GM10248 (cell line): ENCODE measurements around the gene ANKRD16.

Experiments used
- CTCF ChIA-PET: fragments of 300-600 bp; sonication (Branson Sonifier 250); formaldehyde crosslinking; extraction: SDS; loops from one replicate; lab custom pipeline; 2021; ENCODE audit warnings: antibody characterized with exemption; lab: Yijun Ruan, JAX
- POLR2A ChIA-PET: fragments of 350-650 bp; sonication (Branson Sonifier 250); formaldehyde crosslinking; extraction: SDS; loops from one replicate; lab custom pipeline; 2020; ENCODE audit warnings: antibody characterized with exemption; lab: Yijun Ruan, JAX
- DNase-seq: peaks from one replicate; pipeline ENCODE4 v3.0.0; 2012; ENCODE audit errors: extremely low spot score
- TF ChIP-seq, protein P1 (sequence below): IDR thresholded peaks from 2 replicates; pipeline ENCODE4 v1.5.1; 2012; ENCODE audit warnings: mild to moderate bottlenecking, low read depth; ENCODE audit errors: extremely low read depth, missing control alignments, control extremely low read depth

ANKRD16 gene

DNA sequence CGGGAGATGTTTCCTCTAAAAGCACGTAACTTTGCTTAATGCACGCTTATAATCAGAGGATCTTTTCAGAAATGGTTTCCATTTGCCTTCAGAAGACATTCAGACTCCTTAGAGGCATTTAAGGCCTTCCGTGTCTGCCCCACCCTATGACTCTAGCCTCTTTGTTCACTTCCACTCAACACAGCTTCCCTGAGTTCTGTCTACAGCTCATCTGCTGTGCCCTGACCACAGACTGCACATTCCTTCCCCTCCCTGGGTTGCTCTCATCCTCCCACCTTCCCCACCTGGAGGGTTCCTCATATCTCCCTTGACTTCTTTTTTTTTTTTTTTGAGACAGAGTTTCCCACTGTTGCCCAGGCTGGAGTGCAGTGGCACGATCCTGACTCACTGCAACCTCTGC lies 17.0 kb upstream of the ANKRD16 start:
- ChIA-PET CTCF (interaction anchor here (0.6 to 0.9 kb wide), 2 partner anchors 9 to 227 kb away, joined by 3 to 4 read pairs; no protein-coding TSS in a partner anchor), POLR2A (no interaction called here)
- DNase-seq, result no peak
- TF ChIP-seq, protein P1, sequence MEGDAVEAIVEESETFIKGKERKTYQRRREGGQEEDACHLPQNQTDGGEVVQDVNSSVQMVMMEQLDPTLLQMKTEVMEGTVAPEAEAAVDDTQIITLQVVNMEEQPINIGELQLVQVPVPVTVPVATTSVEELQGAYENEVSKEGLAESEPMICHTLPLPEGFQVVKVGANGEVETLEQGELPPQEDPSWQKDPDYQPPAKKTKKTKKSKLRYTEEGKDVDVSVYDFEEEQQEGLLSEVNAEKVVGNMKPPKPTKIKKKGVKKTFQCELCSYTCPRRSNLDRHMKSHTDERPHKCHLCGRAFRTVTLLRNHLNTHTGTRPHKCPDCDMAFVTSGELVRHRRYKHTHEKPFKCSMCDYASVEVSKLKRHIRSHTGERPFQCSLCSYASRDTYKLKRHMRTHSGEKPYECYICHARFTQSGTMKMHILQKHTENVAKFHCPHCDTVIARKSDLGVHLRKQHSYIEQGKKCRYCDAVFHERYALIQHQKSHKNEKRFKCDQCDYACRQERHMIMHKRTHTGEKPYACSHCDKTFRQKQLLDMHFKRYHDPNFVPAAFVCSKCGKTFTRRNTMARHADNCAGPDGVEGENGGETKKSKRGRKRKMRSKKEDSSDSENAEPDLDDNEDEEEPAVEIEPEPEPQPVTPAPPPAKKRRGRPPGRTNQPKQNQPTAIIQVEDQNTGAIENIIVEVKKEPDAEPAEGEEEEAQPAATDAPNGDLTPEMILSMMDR, result no peak

DNA sequence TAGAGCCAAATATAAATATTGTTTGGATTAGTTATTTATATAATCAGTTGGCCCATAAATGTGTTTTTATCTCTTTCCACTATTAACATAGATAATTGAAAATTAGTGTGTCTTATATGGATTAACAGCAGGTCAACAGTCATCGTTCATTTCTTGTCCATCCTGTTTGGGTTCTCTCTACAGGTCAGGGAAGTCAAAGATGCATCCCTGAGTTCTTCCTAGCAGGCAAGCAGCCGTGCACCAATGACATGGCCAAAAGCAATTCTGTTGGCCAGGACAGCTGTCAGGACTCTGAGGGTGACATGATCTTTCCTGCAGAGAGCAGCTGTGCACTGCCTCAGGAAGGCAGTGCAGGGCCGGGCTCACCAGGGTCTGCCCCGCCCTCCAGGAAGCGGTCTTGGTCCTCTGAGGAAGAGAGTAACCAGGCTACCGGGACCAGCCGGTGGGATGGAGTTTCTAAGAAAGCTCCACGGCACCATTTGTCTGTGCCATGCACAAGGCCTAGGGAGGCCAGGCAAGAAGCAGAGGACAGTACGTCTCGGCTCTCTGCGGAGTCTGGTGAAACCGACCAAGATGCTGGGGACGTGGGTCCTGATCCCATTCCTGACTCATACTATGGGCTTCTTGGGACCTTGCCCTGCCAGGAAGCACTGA lies 16.3 kb upstream of the ANKRD16 start:
- DNase-seq, result no peak
- TF ChIP-seq, protein P1, result no peak
- ChIA-PET CTCF (interaction anchor here (0.6 to 0.9 kb wide), 2 partner anchors 9 to 227 kb away, joined by 3 to 4 read pairs; no protein-coding TSS in a partner anchor), POLR2A (no interaction called here)

DNA sequence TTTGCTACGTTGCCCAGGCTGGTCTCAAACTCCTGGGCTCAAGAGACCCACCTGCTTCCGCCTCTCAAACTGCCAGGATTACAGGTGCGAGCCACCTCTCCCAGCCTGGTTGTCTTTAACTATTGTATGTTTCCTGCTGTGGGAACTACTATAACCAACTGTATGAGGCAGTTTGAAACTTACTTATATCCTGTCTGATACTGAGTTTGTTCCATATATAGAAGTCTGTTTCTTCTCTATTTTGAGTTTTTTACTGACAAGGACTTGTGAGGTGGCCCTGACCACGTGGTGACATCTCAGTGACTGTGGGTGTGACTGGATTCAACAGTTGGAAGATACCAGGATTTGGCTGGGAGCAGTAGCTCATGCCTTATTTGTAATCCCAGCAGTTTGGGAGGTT lies 14.5 kb upstream of the ANKRD16 start:
- DNase-seq, result peak; percentile 71
- ChIA-PET POLR2A (interaction anchor here (2.1 kb wide), 1 partner anchor 14 kb away, joined by 10 read pairs; the partner anchor contains the start of genes ANKRD16 and FBH1), CTCF (interaction anchor here (1.1 to 2.2 kb wide), 3 partner anchors 10 to 22 kb away, joined by 3 to 9 read pairs (median 6); no protein-coding TSS in a partner anchor)
- TF ChIP-seq, protein P1, result no peak

DNA sequence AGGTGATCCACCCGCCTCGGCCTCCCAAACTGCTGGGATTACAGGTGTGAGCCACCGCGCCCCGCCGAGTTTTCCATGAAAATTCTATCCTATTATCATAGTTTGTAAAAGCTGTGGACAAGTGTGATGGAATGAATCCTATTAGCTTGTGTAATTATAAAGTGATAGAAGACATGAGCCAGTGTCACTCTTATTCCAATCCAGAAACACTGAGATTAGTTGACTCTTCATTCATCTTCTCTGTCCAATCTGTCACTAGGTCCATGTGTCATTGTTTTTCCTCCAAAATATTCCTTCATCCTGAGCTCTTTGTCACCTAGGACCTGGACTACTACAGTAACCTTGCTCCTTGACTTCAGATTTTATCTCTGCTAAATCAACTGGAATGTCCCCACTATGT lies 13.9 kb upstream of the ANKRD16 start:
- POLR2A ChIA-PET, result interaction anchor here (2.1 kb wide), 1 partner anchor 14 kb away, joined by 10 read pairs; the partner anchor contains the start of genes ANKRD16 and FBH1
- CTCF ChIA-PET, result interaction anchor here (1.1 to 2.2 kb wide), 3 partner anchors 9 to 22 kb away, joined by 3 to 9 read pairs (median 6); no protein-coding TSS in a partner anchor
- TF ChIP-seq, protein P1, result no peak
- DNase-seq, result no peak

DNA sequence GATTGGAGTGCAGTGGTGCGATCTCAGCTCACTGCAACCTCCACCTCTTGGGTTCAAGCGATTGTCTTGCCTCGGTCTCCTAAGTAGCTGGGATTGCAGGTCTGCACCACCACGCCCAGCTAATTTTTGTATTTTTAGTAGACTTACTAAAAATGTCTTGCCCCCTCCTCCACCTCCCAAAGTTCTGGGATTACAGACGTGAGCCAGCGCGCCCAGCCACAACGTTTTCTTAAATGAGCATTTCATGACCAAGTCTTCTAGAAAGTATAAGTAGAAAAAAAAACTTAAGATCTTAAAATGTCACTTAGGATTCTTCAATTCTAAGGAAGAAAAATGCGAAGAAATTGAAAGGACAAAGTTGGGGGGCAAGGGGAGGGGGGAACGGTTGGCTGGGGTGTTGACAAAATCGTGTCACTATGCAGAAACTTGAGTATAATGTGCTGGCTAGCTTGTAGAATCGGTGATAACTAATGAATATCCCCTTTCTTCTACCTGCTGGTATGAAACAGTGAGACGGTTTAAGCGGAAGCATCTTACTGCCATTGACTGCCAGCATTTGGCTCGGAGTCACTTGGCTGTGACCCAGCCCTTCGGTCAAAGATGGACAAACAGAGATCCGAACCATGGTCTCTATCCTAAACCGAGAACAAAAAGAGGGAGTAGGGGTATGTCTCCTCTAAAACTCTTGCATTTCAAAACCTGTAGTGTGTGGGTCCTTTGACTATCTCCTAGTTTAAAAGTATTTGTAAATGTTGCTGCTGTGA lies 13.0 kb upstream of the ANKRD16 start:
- ChIA-PET CTCF (interaction anchor here (1.1 to 2.2 kb wide), 3 partner anchors 12 to 184 kb away, joined by 3 to 9 read pairs (median 3); no protein-coding TSS in a partner anchor), POLR2A (interaction anchor here (2.1 kb wide), 1 partner anchor 13 kb away, joined by 10 read pairs; the partner anchor contains the start of genes ANKRD16 and FBH1)
- no peak for DNase-seq
- TF ChIP-seq, protein P1, result no peak

DNA sequence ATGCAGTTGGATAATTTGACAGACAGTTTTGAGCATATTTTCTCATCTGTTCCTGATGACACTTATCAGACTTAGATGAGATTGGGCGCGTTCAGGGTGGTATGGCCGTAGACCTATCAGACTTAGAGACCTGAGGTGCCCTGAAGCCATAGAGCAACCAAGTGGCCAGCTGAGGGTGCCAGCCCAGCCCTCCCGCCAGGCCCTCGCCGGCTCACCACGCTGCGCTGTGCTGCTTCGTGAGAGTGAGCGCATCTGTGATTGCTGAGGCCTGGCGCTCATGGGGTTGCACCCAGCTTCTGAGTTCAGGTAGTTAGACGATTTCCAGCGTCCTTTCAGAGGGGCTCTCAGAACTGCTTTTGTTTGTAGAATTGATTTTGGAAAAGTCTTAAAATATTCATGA lies 10.6 kb upstream of the ANKRD16 start:
- TF ChIP-seq, protein P1, result no peak
- DNase-seq, result no peak
- POLR2A ChIA-PET, result no interaction called here
- CTCF ChIA-PET, result interaction anchor here (0.9 kb wide), 1 partner anchor 19 kb away, joined by 3 read pairs; no protein-coding TSS in a partner anchor
